GM12878 (cell line): ENCODE data around the gene S1PR3. TPM values are rescaled to one million over a fixed set of nuclear protein-coding genes. Genes with fewer than 3 reads are reported as not detected.

Experiments
- ATAC-seq: fragments of 200-7000 bp; cut with Tn5 transposase; 3 replicates; pipeline ENCODE4 v1.9.1; 2020; ENCODE audit warnings: mild to moderate bottlenecking, moderate library complexity
- BruUV-seq: library from RNA; stranded (reverse); fragments of 400-500 nt; replicated peaks from 2 replicates; lab custom pipeline; 2021; lab: Mats Ljungman, UMichigan
- CTCF ChIA-PET: fragments of 300-600 bp; sonication (Branson Sonifier 250); formaldehyde crosslinking; extraction: SDS; loops from one replicate; lab custom pipeline; 2021; ENCODE audit warnings: inconsistent platforms; lab: Yijun Ruan, JAX
- POLR2A ChIA-PET: fragments of 350-600 bp; formaldehyde crosslinking; extraction: SDS; loops from one replicate; lab custom pipeline; 2021; ENCODE audit warnings: inconsistent platforms; lab: Charles Lee
- RAD21 ChIA-PET: fragments of 300-600 bp; sonication (Branson Sonifier 250); formaldehyde crosslinking; loops from one replicate; lab custom pipeline; 2023; ENCODE audit warnings: antibody characterized with exemption; ENCODE audit not compliant: unreplicated experiment; lab: Charles Lee
- SMC1A ChIA-PET: fragments of 300-600 bp; sonication (Branson Sonifier 250); formaldehyde crosslinking; loops from one replicate; lab custom pipeline; 2023; ENCODE audit not compliant: unreplicated experiment, uncharacterized antibody; lab: Charles Lee
- DNase-seq: peaks from one replicate; pipeline ENCODE4 v3.0.0-alpha.2; 2011; ENCODE audit warnings: low read depth, low spot score
- FAIRE-seq: peaks from 3 replicates; lab custom pipeline; 2011; peaks lifted over from hg19 to GRCh38; lab: Jason Lieb, UNC
- H2AFZ ChIP-seq: 2 replicates; pipeline ENCODE4 v1.6.0; 2011; ENCODE audit warnings: low read depth, low read length, control low read depth; ENCODE audit not compliant: control insufficient read depth
- H3K27ac ChIP-seq: 2 replicates; pipeline ENCODE4 v1.5.1; 2011; ENCODE audit warnings: control low read depth; ENCODE audit not compliant: control insufficient read depth, insufficient read depth
- H3K27me3 ChIP-seq, 2 experiments: replicated peaks in 1 of 2; 2 replicates each; pipeline versions ENCODE4 v1.6.0 to v1.6.1; 2011; ENCODE audit warnings: low read length in 1 of 2; ENCODE audit not compliant: control insufficient read depth in 2 of 2, insufficient read depth in 2 of 2
- H3K36me3 ChIP-seq, 2 experiments: 2 replicates each; pipeline ENCODE4 v1.5.1; 2011; ENCODE audit warnings: low read length in 1 of 2; ENCODE audit not compliant: control insufficient read depth in 2 of 2, insufficient read depth in 2 of 2
- H3K4me1 ChIP-seq: 2 replicates; pipeline ENCODE4 v1.6.1; 2011; ENCODE audit warnings: mild to moderate bottlenecking, low read length, moderate library complexity, mixed read lengths; ENCODE audit not compliant: control insufficient read depth, insufficient read depth
- H3K4me2 ChIP-seq: 2 replicates; pipeline ENCODE4 v1.6.0; 2011; ENCODE audit warnings: control low read depth; ENCODE audit not compliant: control insufficient read depth, insufficient read depth
- H3K4me3 ChIP-seq: fragments of 200-600 bp; sonication (generic); 2 replicates; pipeline ENCODE4 v1.5.1; 2016
- H3K79me2 ChIP-seq: 2 replicates; pipeline ENCODE4 v1.6.0; 2011; ENCODE audit warnings: low read length; ENCODE audit not compliant: control insufficient read depth, insufficient read depth
- H3K9ac ChIP-seq: 2 replicates; pipeline ENCODE4 v1.8.0; 2011; ENCODE audit warnings: low read length, control low read depth, mixed read lengths; ENCODE audit not compliant: control insufficient read depth, insufficient read depth
- H3K9me3 ChIP-seq: replicated peaks from 3 replicates; pipeline ENCODE4 v1.5.1; 2011; ENCODE audit warnings: mild to moderate bottlenecking, low read length; ENCODE audit not compliant: control insufficient read depth, insufficient read depth
- H4K20me1 ChIP-seq: 2 replicates; pipeline ENCODE4 v1.6.0; 2011; ENCODE audit not compliant: control insufficient read depth, insufficient read depth
- BRCA1 ChIP-seq: IDR thresholded peaks from 2 replicates; pipeline ENCODE4 v1.6.1; 2011; ENCODE audit warnings: low read depth, low read length, improper control_type of control experiment
- IRF5 ChIP-seq: fragments of 450-650 bp; IDR thresholded peaks from 2 replicates; pipeline ENCODE4 v1.6.1; 2017; ENCODE audit warnings: borderline replicate concordance
- NBN ChIP-seq: fragments of 450-650 bp; IDR thresholded peaks from 2 replicates; pipeline ENCODE4 v1.6.1; 2016
- NFYB ChIP-seq: IDR thresholded peaks from 2 replicates; pipeline ENCODE4 v1.6.1; 2011; ENCODE audit warnings: low read depth, mild to moderate bottlenecking, low read length, improper control_type of control experiment, moderate library complexity; ENCODE audit not compliant: insufficient read depth
- REST ChIP-seq: IDR thresholded peaks from 2 replicates; pipeline ENCODE4 v1.6.1; 2012; ENCODE audit warnings: mild to moderate bottlenecking, low read depth, low read length
- RUNX3 ChIP-seq: IDR thresholded peaks from 2 replicates; pipeline ENCODE4 v1.6.1; 2012; ENCODE audit warnings: low read length, inconsistent platforms
- SREBF2 ChIP-seq: IDR thresholded peaks from 2 replicates; pipeline ENCODE4 v1.6.1; 2012; ENCODE audit warnings: mild to moderate bottlenecking, low read length
- SUZ12 ChIP-seq: fragments of 200-600 bp; sonication (generic); IDR thresholded peaks from one replicate; pipeline ENCODE4 v1.6.1; 2018; ENCODE audit warnings: antibody characterized with exemption, mild to moderate bottlenecking; ENCODE audit not compliant: unreplicated experiment
- ZNF207 ChIP-seq: fragments of 450-650 bp; IDR thresholded peaks from 2 replicates; pipeline ENCODE4 v1.6.1; 2014; ENCODE audit warnings: antibody characterized with exemption, mild to moderate bottlenecking, borderline replicate concordance
- ZNF24 ChIP-seq: fragments of 450-650 bp; IDR thresholded peaks from 2 replicates; pipeline ENCODE4 v1.6.1; 2017; ENCODE audit warnings: antibody characterized with exemption, mild to moderate bottlenecking
- ZSCAN29 ChIP-seq: fragments of 450-650 bp; IDR thresholded peaks from 2 replicates; pipeline ENCODE4 v1.6.1; 2017; ENCODE audit warnings: mild to moderate bottlenecking, moderate library complexity
- WGBS: methylation state at CpG from one replicate; pipeline ENCODE4 v1.1.6; 2016; ENCODE audit warnings: low lambda C conversion rate; ENCODE audit not compliant: insufficient replicate concordance, insufficient coverage; ENCODE audit errors: missing lambda C conversion rate; 5-methylcytosine and 5-hydroxymethylcytosine counted together
- in situ Hi-C: fragments of 300-500 bp; cut with MboI; formaldehyde crosslinking; loops from 9 replicates; pipeline ENCODE4 v1.14.3; 2018; ENCODE audit warnings: mixed read lengths
- intact Hi-C: fragments of 100-400 bp; cut with micrococcal nuclease; formaldehyde crosslinking; loops from one replicate; pipeline ENCODE4 v1.14.2; 2022; ENCODE audit not compliant: unreplicated experiment
- polyA plus RNA-seq, 11 experiments: library from polyadenylated mRNA; depleted of rRNA in 4 of 11; unstranded in 6 of 11; stranded (reverse) in 5 of 11; fragments of >200 nt; fragmentation: Nextera tagmentation in 4 of 11; fragmentation: Illumina TruSeq in 1 of 11; extraction: Ambion mirVana in 4 of 11; extraction: Trizol in 1 of 11; gene quantifications; 1 replicate in 1 of 11; 2 replicates in 10 of 11; pipeline versions ENCODE4 v1.2.1 to v1.2.3, GENCODE V29; 2011 to 2016; ENCODE audit warnings: inconsistent platforms in 2 of 11, missing spikeins in 2 of 11, low read depth in 1 of 11
- total RNA-seq, 4 experiments: library from RNA; depleted of rRNA in 3 of 4; stranded (reverse); fragments of >200 nt in 3 of 4; fragmentation: Illumina TruSeq in 1 of 4; extraction: Trizol in 1 of 4; gene quantifications; 2 replicates each; pipeline versions ENCODE4 v1.2.1 to v1.2.3, GENCODE V29; 2013 to 2021
- TF ChIP-seq, protein P1 (sequence below): IDR thresholded peaks from 2 replicates; pipeline ENCODE4 v1.6.1; 2011; ENCODE audit warnings: mild to moderate bottlenecking, low read depth, low read length, moderate library complexity; ENCODE audit not compliant: insufficient replicate concordance

S1PR3 gene
- total and polyA plus RNA-seq, 10 of the 15 experiments (the other 5 are each of a cell fraction or from before 2014, with no cell fraction given): 0.01 to 0.18 (median 0.01) TPM; not detected in 7

- H2AFZ ChIP-seq: no peak overlapping the region
Measured at GRCh38 chr9:88952086-88952615, 39.1 kb upstream of the S1PR3 start.

More at GRCh38 chr9:88952086-88952615, 39.1 kb upstream of the S1PR3 start:
- Histone ChIP-seq H3K4me1 (no peaks in the 10 kb centered on the region), H3K27ac (no peak overlapping the region), H3K4me3 (no peak overlapping the region), H3K36me3 (no peaks in the 10 kb centered on the region), H4K20me1 (no peaks in the 10 kb centered on the region; the same call in 1 of the 2 replicates), H3K9ac (no peak overlapping the region), H3K9me3 (no peaks in the 10 kb centered on the region), H3K27me3 (no peaks in the 10 kb centered on the region), H3K79me2 (no peaks in the 10 kb centered on the region), H3K4me2 (no peak overlapping the region)
- intact Hi-C loops: loop anchor here (2.0 kb wide), 1 partner anchor 423 kb away; no protein-coding TSS in a partner anchor
- in situ Hi-C loops: no loop called here
- DNase-seq: no peak
- BruUV-seq: no TSS peak
- SMC1A ChIA-PET: no interaction called here
- no peak for TF ChIP-seq REST
- TF ChIP-seq SREBF2: no peak
- TF ChIP-seq NFYB: no peak
- TF ChIP-seq RUNX3: no peak
- no peak for TF ChIP-seq ZNF24
- TF ChIP-seq, protein P1, sequence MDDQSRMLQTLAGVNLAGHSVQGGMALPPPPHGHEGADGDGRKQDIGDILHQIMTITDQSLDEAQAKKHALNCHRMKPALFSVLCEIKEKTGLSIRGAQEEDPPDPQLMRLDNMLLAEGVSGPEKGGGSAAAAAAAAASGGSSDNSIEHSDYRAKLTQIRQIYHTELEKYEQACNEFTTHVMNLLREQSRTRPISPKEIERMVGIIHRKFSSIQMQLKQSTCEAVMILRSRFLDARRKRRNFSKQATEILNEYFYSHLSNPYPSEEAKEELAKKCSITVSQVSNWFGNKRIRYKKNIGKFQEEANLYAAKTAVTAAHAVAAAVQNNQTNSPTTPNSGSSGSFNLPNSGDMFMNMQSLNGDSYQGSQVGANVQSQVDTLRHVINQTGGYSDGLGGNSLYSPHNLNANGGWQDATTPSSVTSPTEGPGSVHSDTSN: no peak
- no peak for TF ChIP-seq ZNF207
- no peak for TF ChIP-seq BRCA1
- no peak for TF ChIP-seq ZSCAN29
- no peak for TF ChIP-seq SUZ12
- no peak for TF ChIP-seq IRF5
- TF ChIP-seq NBN: no peak
- CTCF ChIA-PET: no interaction called here
- 0% methylated on average over 2 of the region's 2 CpGs for WGBS
- ATAC-seq: no peak
- no peak for FAIRE-seq
- RAD21 ChIA-PET: no interaction called here
- POLR2A ChIA-PET: no interaction called here
